HG02588 (cell line): ENCODE measurements around the gene UQCRC1.

Experiments
- ATAC-seq: cut with Tn5 transposase; IDR thresholded peaks from one replicate; pipeline ENCODE4 v1.9.1; 2021; ENCODE audit warnings: mild to moderate bottlenecking, moderate library complexity; ENCODE audit not compliant: unreplicated experiment

UQCRC1 gene

GRCh38 chr3:48573973-48574585, 35.4 kb downstream of the UQCRC1 start:
- ATAC-seq: no peak

DNA sequence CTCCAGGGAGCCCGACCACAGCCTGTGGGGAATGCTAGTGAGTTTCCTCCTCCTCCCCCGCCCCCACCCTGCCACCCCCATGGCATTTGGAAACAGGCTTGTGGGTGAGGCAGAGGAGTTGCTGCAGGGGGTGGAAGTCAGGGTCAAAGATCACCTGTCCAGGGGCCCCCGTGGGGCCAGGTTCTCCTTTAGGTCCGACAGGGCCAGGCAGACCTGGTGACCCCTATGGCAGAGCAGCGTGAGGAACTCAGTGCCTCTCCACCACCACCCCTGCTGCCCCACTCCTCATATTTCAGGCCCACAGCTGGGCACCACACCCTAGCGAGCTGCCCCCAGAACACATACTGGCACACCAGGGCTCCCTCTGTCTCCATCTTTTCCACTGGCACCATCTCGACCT, 36.9 kb downstream of the UQCRC1 start:
- no peak for ATAC-seq

DNA sequence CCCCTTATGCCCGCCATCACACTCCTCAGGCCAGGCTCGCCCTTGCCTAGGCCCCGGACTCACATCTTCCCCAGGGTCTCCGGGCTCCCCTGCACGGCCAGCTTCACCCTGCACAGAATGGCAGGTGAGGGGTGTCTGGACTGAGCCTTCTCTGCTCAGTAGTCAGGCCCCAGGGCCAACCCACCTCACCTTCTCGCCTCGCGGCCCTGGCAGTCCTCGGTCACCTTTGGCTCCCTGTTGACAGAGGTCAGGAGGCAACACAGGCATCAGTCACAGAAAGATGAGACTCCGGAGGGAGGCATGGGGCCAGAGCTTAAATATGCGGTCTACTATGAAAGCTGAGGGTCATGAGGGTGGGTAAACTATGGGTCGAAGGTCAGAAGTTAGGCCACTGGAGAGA, 37.5 kb downstream of the UQCRC1 start:
- no peak for ATAC-seq

DNA sequence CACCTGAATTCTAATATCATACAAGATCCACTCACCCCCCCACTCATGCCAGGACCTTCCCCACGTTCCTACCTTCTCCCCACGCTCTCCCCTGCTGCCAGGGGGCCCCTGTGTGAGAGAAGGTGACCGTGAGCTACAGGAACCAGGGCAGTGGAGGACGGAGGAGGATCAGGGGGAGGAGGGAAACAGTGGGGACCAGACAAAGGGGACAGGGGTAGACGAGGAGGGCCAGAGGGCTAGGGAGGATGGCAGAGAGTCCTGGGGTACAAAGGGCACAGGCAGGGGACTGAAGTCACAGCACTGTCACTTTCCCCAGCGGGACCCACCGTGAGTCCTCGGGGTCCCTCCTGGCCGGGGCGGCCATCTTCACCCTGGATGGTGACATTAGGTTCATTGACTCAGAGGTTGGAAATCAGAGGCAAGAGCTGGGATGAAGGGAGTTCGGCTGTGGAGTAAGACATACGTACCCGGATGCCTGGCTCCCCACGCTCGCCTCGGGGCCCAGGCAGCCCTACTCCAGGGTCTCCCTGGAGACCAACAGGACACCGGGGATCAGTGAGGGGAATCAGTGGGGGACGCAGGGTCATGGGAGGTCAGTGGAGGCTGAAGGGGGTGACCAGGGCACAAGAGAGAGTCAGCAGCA, 39.5 kb downstream of the UQCRC1 start:
- ATAC-seq: no peak

DNA sequence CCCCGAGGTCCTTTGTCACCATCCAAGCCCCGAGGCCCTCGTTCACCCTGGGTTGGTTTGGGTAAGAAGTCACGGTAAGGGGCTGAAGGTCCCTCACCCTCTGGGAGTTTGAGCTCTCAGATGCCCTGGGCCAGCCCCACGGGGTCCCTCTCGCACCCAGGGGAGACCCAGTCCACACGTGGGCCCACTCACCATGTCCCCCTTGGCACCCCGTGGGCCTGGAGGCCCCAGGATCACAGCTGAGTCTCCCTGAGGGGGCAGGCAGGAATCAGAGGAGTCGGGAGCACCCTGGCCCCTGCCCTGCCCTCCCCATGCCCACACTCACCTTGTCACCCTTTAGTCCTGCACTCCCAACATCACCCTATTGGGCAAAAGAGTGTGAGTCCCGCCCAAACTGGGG, 40.0 kb downstream of the UQCRC1 start:
- no peak for ATAC-seq

- no peak for ATAC-seq
Observed at GRCh38 chr3:48568476-48568875, 41.0 kb downstream of the UQCRC1 start.

DNA sequence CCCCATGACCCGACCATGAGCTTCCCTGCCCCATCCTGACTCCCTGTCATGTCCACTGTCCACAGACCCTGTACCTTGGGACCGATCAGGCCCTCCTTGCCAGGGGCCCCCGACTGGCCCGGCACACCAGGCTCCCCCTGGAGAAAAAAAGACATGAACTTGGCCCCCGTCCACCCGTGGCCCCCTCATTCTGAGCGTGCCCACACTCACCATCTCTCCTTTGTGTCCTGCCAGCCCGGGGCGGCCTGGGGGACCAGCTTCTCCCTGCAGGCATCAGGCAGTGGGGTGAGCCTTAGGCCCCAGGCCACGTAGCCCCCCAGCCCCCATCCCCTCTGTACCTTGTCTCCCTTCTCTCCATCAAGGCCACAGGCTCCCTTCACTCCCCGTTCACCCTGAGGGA, 41.9 kb downstream of the UQCRC1 start:
- no peak for ATAC-seq

- no peak for ATAC-seq
Observed at GRCh38 chr3:48567090-48567489, 42.4 kb downstream of the UQCRC1 start.

- no peak for ATAC-seq
Observed at GRCh38 chr3:48566401-48566760, 43.1 kb downstream of the UQCRC1 start.

DNA sequence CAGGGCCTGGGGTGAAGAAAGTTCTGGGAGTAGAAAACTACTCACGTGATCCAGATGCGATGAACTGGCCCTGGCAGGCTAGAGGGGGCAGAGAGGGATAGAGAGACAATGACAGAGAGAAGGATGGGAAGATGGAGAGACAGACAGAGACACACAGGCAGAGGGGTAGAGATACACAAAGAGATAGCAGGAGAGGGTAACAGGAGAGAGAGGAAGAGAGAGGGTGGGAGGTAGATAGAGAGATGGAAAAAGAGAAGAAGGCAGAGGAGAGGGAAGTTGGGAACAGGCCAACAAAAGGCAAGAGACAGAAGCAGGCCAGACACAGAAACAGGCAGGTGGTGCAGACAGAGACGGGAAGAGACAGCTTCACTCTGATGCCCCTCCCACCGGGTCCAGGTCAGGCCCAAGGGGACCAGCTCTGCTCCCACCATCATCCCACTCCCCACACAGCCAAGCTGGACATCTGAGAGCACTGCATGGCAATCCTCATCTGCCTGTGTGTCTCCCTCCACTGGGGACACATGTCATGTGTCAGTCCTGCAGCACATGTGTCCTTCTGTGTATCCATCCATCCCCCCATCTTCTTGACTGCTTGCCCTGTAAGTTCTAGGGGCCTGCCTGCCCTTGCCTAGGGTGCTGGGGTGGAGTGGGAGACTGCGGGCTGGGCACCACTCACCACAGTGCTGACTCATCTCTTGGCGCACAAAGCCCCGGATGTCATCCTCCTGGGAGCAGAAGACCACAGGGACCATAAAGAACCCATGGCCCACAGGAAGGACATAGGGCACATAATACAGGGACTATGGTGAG, 43.6 kb downstream of the UQCRC1 start:
- ATAC-seq: no peak

DNA sequence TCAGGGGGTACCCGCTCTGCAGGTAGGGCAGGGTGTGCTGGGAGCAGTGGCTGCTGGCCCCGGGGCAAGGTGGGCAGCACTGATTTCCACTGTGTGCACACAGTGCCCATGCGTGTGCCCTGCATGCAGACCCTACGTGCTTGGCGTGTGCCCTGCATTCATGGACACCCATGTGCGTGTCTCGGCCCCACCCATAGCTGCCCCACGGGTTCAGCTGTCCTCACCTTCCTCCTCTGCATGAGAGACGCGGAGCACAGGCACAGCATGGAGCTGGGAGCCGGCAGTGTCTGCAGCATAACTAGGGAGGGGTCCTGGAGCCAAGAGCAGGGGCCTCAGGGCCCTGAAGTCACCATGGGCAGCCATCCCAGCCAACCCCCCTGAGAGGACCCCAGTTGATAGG, 44.3 kb downstream of the UQCRC1 start:
- no peak for ATAC-seq

DNA sequence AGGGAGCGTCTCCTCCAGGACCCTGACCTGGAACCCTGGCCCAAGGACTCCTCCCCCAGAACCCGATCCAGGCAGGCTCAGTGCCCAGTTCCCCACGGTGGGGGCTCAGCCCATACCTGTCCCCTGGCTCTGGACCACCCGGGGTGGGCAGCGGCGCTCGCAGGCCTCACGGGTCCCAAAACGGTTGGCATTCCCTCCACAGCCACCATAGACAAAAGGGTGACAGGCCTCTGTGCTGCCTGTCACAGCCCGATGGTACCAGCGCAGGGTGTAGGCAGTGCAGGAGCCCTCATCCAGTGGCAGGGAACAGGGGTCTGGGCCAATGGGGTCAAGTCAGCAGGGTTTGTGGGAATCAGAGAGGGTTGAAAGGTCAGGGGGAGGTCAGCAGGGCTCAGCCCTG, 44.8 kb downstream of the UQCRC1 start:
- ATAC-seq: no peak

- ATAC-seq: no peak
Observed at GRCh38 chr3:48564022-48564421, 45.4 kb downstream of the UQCRC1 start.

DNA sequence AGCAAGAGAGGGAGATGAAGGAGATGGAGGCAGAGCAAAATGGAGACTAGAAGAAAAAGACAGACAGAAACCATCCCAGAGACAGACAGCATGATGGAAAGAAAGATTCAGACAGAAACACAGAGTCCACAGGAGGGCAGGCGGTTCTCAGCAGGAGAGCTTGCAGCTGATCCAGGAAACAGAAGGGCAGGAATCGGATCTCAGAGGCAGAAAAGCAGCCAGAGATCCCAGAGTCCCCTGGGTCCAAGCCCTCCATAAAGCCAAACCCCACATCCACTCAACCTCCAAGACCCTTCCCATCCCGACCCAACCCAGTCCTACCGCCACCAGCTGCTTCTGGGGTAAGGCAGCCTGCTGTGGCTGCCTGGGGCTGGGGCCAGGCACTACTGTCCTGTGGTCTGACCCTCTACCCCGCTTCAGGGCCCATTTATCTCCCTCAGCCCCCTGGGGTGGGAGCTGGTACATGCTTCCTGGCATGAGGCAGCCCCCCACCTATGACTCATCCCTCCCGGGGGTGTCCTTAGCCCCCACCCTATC, 46.0 kb downstream of the UQCRC1 start, which contains the start of gene UCN2:
UCN2 (minus strand) TSS at position 400 of the 537 bp plus-strand sequence. CDS start 657 bp downstream, outside the sequence.
- no peak for ATAC-seq

DNA sequence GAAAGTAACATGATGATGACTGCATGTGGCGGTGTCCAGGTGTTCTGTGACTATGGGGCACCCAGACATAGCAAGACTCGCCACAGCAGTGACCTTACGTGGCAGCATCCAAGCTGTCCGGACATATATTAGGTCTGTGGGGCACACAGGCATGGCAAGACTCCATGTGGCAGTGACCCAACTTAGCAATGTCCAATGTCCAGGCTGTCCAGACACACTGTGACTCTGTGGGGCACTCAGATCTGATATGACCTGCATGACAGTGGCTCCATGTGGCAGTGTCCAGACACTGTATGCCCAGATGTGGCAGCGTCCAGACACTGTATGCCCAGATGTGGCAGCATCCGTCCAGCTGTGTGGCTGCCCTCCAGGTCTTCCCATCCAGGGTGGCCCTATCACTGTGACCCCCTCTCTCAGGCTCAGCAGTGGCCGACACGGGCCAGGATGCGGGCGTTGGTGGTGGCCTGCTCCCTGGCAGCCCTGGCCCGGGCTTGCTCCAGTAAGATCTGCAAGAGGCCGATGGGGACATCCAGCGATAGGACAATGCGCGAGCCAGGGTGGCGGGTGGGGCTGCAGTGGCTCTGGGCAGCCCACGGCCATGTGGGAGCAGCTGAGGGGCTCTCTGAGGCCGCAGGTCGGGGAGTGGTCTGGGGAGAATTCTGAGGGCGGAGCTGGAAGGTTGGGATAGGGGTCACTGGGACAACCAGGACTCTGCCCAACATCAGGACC, 46.9 kb downstream of the UQCRC1 start:
- no peak for ATAC-seq

DNA sequence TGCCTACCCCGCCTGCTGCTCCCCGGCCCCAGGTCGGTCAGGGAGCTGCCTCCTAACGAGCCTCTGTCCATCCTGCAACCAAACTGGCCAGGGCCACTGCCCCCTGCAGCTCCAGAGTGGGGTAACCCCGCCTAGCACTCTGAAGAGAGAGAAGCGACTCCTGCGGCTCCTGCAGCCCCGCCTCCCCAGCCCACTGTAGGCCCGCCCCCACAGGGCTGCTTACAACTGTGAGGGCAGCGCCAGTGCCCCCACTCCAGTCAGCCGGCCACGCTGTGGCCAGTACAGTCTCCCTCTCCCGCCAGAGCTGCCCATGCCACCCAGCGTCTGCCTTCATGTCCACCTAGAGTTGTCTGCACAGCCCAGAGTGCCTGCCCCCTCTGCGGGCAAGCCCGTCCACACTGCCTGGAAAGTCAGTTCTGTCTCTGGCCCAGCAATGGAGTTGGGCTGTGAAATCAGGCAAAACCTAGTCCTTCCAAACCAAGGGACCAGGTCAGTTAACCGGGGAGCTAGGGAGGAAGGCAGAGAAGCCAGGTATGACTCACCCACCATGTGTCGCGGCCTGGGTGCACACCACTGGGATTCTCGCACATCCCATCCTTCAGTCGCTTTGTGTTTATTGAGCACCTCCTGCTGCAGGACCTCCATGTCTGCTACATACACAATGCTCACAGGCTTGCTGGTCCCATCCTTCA, 48.3 kb downstream of the UQCRC1 start:
- ATAC-seq: no peak

- ATAC-seq: no peak
Observed at GRCh38 chr3:48560648-48561018, 48.8 kb downstream of the UQCRC1 start.

DNA sequence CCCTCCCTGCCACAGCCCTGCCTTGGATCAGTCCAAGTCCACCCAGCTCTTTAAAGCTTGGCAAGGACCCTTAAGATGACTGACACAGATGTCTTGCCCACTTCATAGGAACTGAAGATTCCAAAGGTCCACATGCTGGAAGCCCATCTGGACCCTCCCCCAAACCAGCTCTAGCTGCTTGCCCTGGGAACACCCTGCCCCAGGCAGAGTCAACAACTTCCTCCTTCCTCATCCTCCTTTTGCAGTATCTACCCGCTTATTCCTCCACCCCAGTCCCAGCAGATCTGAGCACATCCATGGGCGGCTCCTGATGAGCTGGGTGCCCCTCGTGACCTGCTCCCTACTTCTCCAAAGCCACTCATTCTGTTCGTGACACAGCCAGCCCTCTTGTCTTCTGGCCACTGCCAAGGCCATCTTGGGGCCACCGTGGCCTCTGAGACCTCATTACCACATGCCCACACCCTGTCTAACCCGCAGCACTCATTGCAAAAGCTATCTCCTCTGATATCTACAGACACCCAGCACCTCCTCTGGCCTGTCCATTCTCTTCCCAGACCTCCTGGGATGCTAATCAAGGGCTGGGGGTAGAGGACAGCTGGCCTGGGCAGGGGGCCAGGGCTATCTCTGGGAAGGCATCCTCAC, 50.8 kb downstream of the UQCRC1 start:
- no peak for ATAC-seq

DNA sequence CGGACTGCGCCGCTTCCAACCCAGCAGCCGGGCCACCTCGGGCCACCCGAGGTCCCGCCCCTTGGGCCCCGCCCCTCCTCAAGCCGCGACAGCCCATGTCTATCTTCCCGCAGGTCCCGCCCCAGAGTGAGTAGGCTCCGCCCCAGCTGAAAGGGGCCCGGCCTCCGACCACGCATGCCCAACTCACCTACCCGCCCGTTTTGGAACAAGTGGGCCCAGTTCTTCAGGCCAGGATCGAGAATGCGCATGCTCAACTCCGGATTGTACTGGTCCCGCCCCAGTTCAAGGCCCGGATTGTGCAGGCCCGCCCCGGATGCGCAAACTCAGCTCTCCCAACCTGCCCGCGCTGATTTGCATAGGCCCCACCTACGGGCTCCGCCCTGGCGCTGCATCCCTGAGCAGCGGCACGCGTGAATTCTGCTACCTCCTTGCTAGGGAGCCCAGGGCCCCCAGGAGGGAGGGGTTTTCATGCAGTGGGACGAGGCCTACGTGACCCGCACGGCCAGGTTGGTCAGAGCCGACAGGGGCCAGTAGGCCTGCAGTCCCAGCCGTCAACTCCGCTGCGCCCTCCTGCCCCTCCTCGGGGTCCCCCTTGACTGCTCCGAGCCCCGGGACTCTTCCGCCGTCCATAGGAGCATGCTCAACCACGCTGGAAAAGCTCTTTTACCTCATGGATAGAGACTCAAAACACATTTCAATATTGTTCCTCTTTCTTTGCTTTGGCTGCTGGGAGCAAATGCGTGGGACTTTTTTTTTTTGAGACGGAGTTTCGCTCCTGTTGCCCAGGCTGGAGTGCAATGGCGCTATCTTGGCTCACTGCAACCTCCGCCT, 52.4 kb downstream of the UQCRC1 start, which contains the start of gene PFKFB4:
PFKFB4 (minus strand) TSS at position 8 of the 831 bp plus-strand sequence. CDS start 26 bp downstream, outside the sequence.
- peak; percentile 83 for ATAC-seq
